IMR-90 (cell line): ENCODE results near the gene DND1. TPM values are rescaled to one million over a fixed set of nuclear protein-coding genes. Genes with fewer than 3 reads are reported as not detected.
"Not testable (repeated sequence)": the region's sequence is repeated elsewhere in the genome, so short reads cannot be mapped to it uniquely, and the experiment has no call there.

Experiments used
- ATAC-seq: fragments of 200-7000 bp; cut with Tn5 transposase; 2 replicates; pipeline ENCODE4 v1.9.1; 2020; ENCODE audit warnings: low read depth, mild to moderate bottlenecking, moderate library complexity
- BruUV-seq: library from RNA; stranded (reverse); fragments of 400-500 nt; replicated peaks from 2 replicates; lab custom pipeline; 2021; lab: Mats Ljungman, UMichigan
- CTCF ChIA-PET: fragments of 300-600 bp; formaldehyde crosslinking; extraction: SDS; loops from one replicate; lab custom pipeline; 2021; ENCODE audit warnings: antibody characterized with exemption; lab: Yijun Ruan, JAX
- POLR2A ChIA-PET: fragments of 300-600 bp; sonication (Branson Sonifier 250); formaldehyde crosslinking; loops from one replicate; lab custom pipeline; 2022; ENCODE audit warnings: antibody characterized with exemption; ENCODE audit not compliant: unreplicated experiment; lab: Charles Lee
- DNase-seq: peaks from one replicate; pipeline ENCODE4 v3.0.0; 2013
- H2AFZ ChIP-seq: replicated peaks from 2 replicates; pipeline ENCODE3; 2013; ENCODE audit warnings: low read length, mild to moderate bottlenecking; ENCODE audit not compliant: poor library complexity
- H2AK5ac ChIP-seq: 2 replicates; pipeline ENCODE4 v1.6.1; 2013; ENCODE audit warnings: low read depth, low read length, inconsistent platforms
- H2AK9ac ChIP-seq: replicated peaks from 2 replicates; pipeline ENCODE3; 2013; ENCODE audit warnings: mild to moderate bottlenecking, low read depth, low read length, moderate library complexity; ENCODE audit not compliant: poor library complexity
- H2BK120ac ChIP-seq: 2 replicates; pipeline ENCODE4 v1.6.1; 2013; ENCODE audit warnings: low read depth, low read length, inconsistent platforms
- H2BK15ac ChIP-seq: 3 replicates; pipeline ENCODE4 v1.6.1; 2013; ENCODE audit warnings: low read depth, low read length, inconsistent platforms
- H2BK20ac ChIP-seq: 2 replicates; pipeline ENCODE4 v1.6.1; 2013; ENCODE audit warnings: low read depth, mild to moderate bottlenecking, inconsistent platforms, low read length, moderate library complexity
- H2BK5ac ChIP-seq: 2 replicates; pipeline ENCODE4 v1.6.1; 2013; ENCODE audit warnings: mild to moderate bottlenecking, low read depth, low read length, inconsistent platforms; ENCODE audit not compliant: poor library complexity, severe bottlenecking
- H3K14ac ChIP-seq: replicated peaks from 2 replicates; pipeline ENCODE4 v1.6.1; 2013; ENCODE audit warnings: low read depth, low read length, inconsistent platforms
- H3K18ac ChIP-seq: 2 replicates; pipeline ENCODE4 v1.6.1; 2013; ENCODE audit warnings: low read depth, low read length, control low read depth
- H3K23ac ChIP-seq: 2 replicates; pipeline ENCODE4 v1.6.1; 2013; ENCODE audit warnings: low read depth, low read length, inconsistent platforms
- H3K27ac ChIP-seq: 2 replicates; pipeline ENCODE4 v1.5.1; 2013; ENCODE audit warnings: mild to moderate bottlenecking, control low read depth, low read length; ENCODE audit not compliant: insufficient read depth
- H3K27me3 ChIP-seq: 2 replicates; pipeline ENCODE4 v1.6.1; 2013; ENCODE audit warnings: low read length; ENCODE audit not compliant: control insufficient read depth, insufficient read depth
- H3K36me3 ChIP-seq: 2 replicates; pipeline ENCODE4 v1.6.1; 2013; ENCODE audit warnings: low read length, mixed read lengths; ENCODE audit not compliant: control insufficient read depth, insufficient read depth
- H3K4ac ChIP-seq: 2 replicates; pipeline ENCODE4 v1.6.1; 2013; ENCODE audit warnings: low read depth, low read length, inconsistent platforms
- H3K4me1 ChIP-seq: 2 replicates; pipeline ENCODE4 v1.6.1; 2013; ENCODE audit warnings: low read length, mixed read lengths; ENCODE audit not compliant: control insufficient read depth, insufficient read depth
- H3K4me2 ChIP-seq: 2 replicates; pipeline ENCODE4 v1.6.1; 2013; ENCODE audit warnings: low read depth, mild to moderate bottlenecking, control low read depth, low read length, moderate library complexity
- H3K4me3 ChIP-seq: 2 replicates; pipeline ENCODE4 v1.5.1; 2013; ENCODE audit warnings: low read depth, mild to moderate bottlenecking, control low read depth, low read length, moderate library complexity; ENCODE audit not compliant: insufficient read depth
- H3K56ac ChIP-seq: 2 replicates; pipeline ENCODE4 v1.6.1; 2013; ENCODE audit warnings: low read length, inconsistent platforms; ENCODE audit not compliant: insufficient read depth; ENCODE audit errors: extremely low read depth
- H3K79me1 ChIP-seq, 2 experiments: 2 replicates each; pipeline ENCODE4 v1.6.1; 2013; ENCODE audit warnings: low read length in 2 of 2, inconsistent platforms in 1 of 2, low read depth in 1 of 2
- H3K9ac ChIP-seq: 2 replicates; pipeline ENCODE4 v1.6.1; 2013; ENCODE audit warnings: low read depth, low read length, control low read depth
- H3K9me1 ChIP-seq: 2 replicates; pipeline ENCODE4 v1.6.1; 2013; ENCODE audit warnings: low read length, inconsistent platforms; ENCODE audit not compliant: insufficient read depth
- H3K9me3 ChIP-seq: 2 replicates; pipeline ENCODE4 v1.6.1; 2013; ENCODE audit warnings: low read length; ENCODE audit not compliant: control insufficient read depth, insufficient read depth
- H4K20me1 ChIP-seq: 2 replicates; pipeline ENCODE4 v1.6.1; 2013; ENCODE audit warnings: low read length, inconsistent platforms; ENCODE audit not compliant: insufficient read depth
- H4K5ac ChIP-seq: 2 replicates; pipeline ENCODE4 v1.6.1; 2013; ENCODE audit warnings: mild to moderate bottlenecking, low read depth, low read length, control low read depth
- H4K8ac ChIP-seq, 2 experiments: 2 replicates each; pipeline ENCODE4 v1.6.1; 2013; ENCODE audit warnings: low read depth in 2 of 2, low read length in 2 of 2, control low read depth in 1 of 2, inconsistent platforms in 1 of 2
- H4K91ac ChIP-seq: 2 replicates; pipeline ENCODE4 v1.6.1; 2013; ENCODE audit warnings: low read depth, low read length, inconsistent platforms; ENCODE audit not compliant: insufficient read depth
- dilution Hi-C: fragments of 300-500 bp; cut with HindIII; formaldehyde crosslinking; loops from one replicate; pipeline ENCODE4 v1.14.3; 2018; ENCODE audit warnings: low sequenced_read_pairs; ENCODE audit not compliant: unreplicated experiment
- in situ Hi-C: fragments of 300-500 bp; cut with MboI; formaldehyde crosslinking; loops from 3 replicates; pipeline ENCODE4 v1.14.3; 2019; ENCODE audit warnings: low sequenced_read_pairs, inconsistent platforms, mixed read lengths
- intact Hi-C: fragments of 100-400 bp; cut with micrococcal nuclease; formaldehyde crosslinking; loops from 2 replicates; pipeline ENCODE4 v1.10.0; 2022
- polyA plus RNA-seq, 3 experiments: library from polyadenylated mRNA; depleted of rRNA; stranded (reverse); fragments of >200 nt; gene quantifications; 2 replicates each; pipeline ENCODE4 v1.2.3, GENCODE V29; 2012; ENCODE audit warnings: low replicate concordance in 1 of 3
- total RNA-seq: library from RNA; depleted of rRNA; stranded (reverse); fragments of >200 nt; gene quantifications from 2 replicates; pipeline ENCODE4 v1.2.3, GENCODE V29; 2012

Gene DND1
- total and polyA plus RNA-seq, 2 of the 4 experiments (the other 2 are of a cell fraction), result under 0.01 to 0.67 TPM

DNA sequence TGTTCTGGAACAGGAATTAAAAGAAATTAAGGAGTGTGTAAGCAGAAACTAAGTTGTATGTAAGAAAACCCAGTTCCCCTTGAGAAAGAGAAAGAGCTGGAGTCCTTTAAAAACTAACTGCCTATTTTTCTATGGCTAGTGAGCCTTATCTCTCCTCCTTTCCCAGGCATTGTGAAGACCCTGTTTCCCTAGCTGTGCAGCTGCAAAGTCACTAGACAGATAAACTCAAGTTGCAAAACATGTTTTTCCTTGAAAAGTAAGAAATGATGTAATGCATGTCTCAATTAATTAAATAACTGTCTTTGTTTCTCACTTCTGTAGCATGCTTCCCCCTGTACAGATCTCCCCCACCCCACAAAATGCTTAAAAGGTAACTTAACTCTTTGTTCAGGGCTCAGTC, 50.3 kb downstream of the DND1 start:
- ATAC-seq, BruUV-seq, H2BK15ac ChIP-seq, H3K9me3 ChIP-seq, H4K20me1 ChIP-seq, H3K4ac ChIP-seq, H2BK5ac ChIP-seq, H3K36me3 ChIP-seq, in situ Hi-C loops, H3K4me1 ChIP-seq, H3K4me3 ChIP-seq, H4K91ac ChIP-seq, H3K14ac ChIP-seq, H3K9ac ChIP-seq, dilution Hi-C loops, H3K27ac ChIP-seq, H4K5ac ChIP-seq, H2BK20ac ChIP-seq, POLR2A ChIA-PET, H2AK5ac ChIP-seq, DNase-seq, H3K18ac ChIP-seq, H3K9me1 ChIP-seq, H4K8ac ChIP-seq, H3K79me1 ChIP-seq, H2AFZ ChIP-seq, H3K23ac ChIP-seq, intact Hi-C loops, CTCF ChIA-PET, H2AK9ac ChIP-seq, H3K4me2 ChIP-seq, H3K56ac ChIP-seq, H2BK120ac ChIP-seq: not testable (repeated sequence)
- H3K27me3 ChIP-seq, result peaks cover 15% of the 10 kb centered on the region
